H9 (cell line): ENCODE results near the gene ZNF618. TPM values are rescaled to one million over a fixed set of nuclear protein-coding genes. Genes with fewer than 3 reads are reported as not detected.

Experiments
- DNase-seq: peaks from one replicate; pipeline ENCODE4 v3.0.0-alpha.2; 2017
- H2AFZ ChIP-seq: one replicate; pipeline ENCODE4 v1.6.1; 2013; ENCODE audit warnings: mild to moderate bottlenecking, low read length, control low read depth, moderate library complexity
- H2AK5ac ChIP-seq: 2 replicates; pipeline ENCODE4 v1.6.1; 2013; ENCODE audit warnings: low read length, control low read depth, mixed read lengths; ENCODE audit not compliant: insufficient read length
- H2BK120ac ChIP-seq: one replicate; pipeline ENCODE4 v1.6.1; 2013; ENCODE audit warnings: low read depth, mild to moderate bottlenecking, low read length, control low read depth, inconsistent platforms; ENCODE audit not compliant: poor library complexity, severe bottlenecking
- H2BK12ac ChIP-seq: 2 replicates; pipeline ENCODE4 v1.6.1; 2013; ENCODE audit warnings: low read length, control low read depth, mixed read lengths, low read depth; ENCODE audit not compliant: insufficient read length
- H2BK15ac ChIP-seq: 2 replicates; pipeline ENCODE4 v1.6.1; 2013; ENCODE audit warnings: low read depth, low read length, control low read depth
- H2BK20ac ChIP-seq: one replicate; pipeline ENCODE4 v1.6.1; 2013; ENCODE audit warnings: low read depth, mild to moderate bottlenecking, low read length, control low read depth, inconsistent platforms; ENCODE audit not compliant: poor library complexity, severe bottlenecking
- H2BK5ac ChIP-seq: 2 replicates; pipeline ENCODE4 v1.6.1; 2013; ENCODE audit warnings: low read length, control low read depth, mixed read lengths; ENCODE audit not compliant: insufficient read length
- H3K14ac ChIP-seq: 2 replicates; pipeline ENCODE4 v1.6.1; 2013; ENCODE audit warnings: low read length, control low read depth; ENCODE audit not compliant: insufficient read depth
- H3K18ac ChIP-seq: 2 replicates; pipeline ENCODE4 v1.6.1; 2013; ENCODE audit warnings: low read depth, mild to moderate bottlenecking, mixed read lengths, low read length, control low read depth; ENCODE audit not compliant: insufficient read length
- H3K23ac ChIP-seq: 2 replicates; pipeline ENCODE4 v1.6.1; 2013; ENCODE audit warnings: low read length, control low read depth, mixed read lengths, low read depth; ENCODE audit not compliant: insufficient read length
- H3K23me2 ChIP-seq: 2 replicates; pipeline ENCODE4 v1.6.1; 2013; ENCODE audit warnings: low read depth, mild to moderate bottlenecking, mixed read lengths, low read length, control low read depth; ENCODE audit not compliant: insufficient read length, poor library complexity, severe bottlenecking
- H3K27ac ChIP-seq: 2 replicates; pipeline ENCODE4 v1.5.1; 2013; ENCODE audit warnings: low read length, control low read depth, mixed read lengths, low read depth; ENCODE audit not compliant: insufficient read length
- H3K27me3 ChIP-seq: 2 replicates; pipeline ENCODE4 v1.6.1; 2013; ENCODE audit warnings: low read length, control low read depth, inconsistent platforms; ENCODE audit not compliant: insufficient read depth
- H3K4ac ChIP-seq: 2 replicates; pipeline ENCODE4 v1.6.1; 2013; ENCODE audit warnings: low read depth, mild to moderate bottlenecking, control low read depth, inconsistent platforms, low read length, moderate library complexity
- H3K4me1 ChIP-seq: 2 replicates; pipeline ENCODE4 v1.6.1; 2013; ENCODE audit warnings: low read length, control low read depth, inconsistent platforms; ENCODE audit not compliant: insufficient read depth
- H3K4me2 ChIP-seq: 2 replicates; pipeline ENCODE4 v1.6.1; 2013; ENCODE audit warnings: low read length, control low read depth, mixed read lengths; ENCODE audit not compliant: insufficient read length, insufficient read depth
- H3K56ac ChIP-seq: 2 replicates; pipeline ENCODE4 v1.6.1; 2013; ENCODE audit warnings: low read depth, mild to moderate bottlenecking, mixed read lengths, low read length, control low read depth; ENCODE audit not compliant: insufficient read length
- H3K79me1 ChIP-seq: 2 replicates; pipeline ENCODE4 v1.6.1; 2013; ENCODE audit warnings: low read depth, mild to moderate bottlenecking, moderate library complexity, low read length, control low read depth, inconsistent platforms; ENCODE audit not compliant: insufficient read depth, poor library complexity, severe bottlenecking
- H3K79me2 ChIP-seq: 2 replicates; pipeline ENCODE4 v1.6.1; 2013; ENCODE audit warnings: low read length, control low read depth, inconsistent platforms; ENCODE audit not compliant: insufficient read depth
- H3K9ac ChIP-seq: 2 replicates; pipeline ENCODE4 v1.6.1; 2013; ENCODE audit warnings: low read length, control low read depth, mixed read lengths; ENCODE audit not compliant: insufficient read length; ENCODE audit errors: extremely low read depth
- H3K9me3 ChIP-seq: one replicate; pipeline ENCODE4 v1.6.1; 2013; ENCODE audit warnings: low read depth, low read length, inconsistent platforms; ENCODE audit not compliant: control insufficient read depth
- H3T11ph ChIP-seq: one replicate; pipeline ENCODE4 v1.6.1; 2013; ENCODE audit warnings: mild to moderate bottlenecking, low read length, control low read depth, inconsistent platforms
- H4K20me1 ChIP-seq: one replicate; pipeline ENCODE4 v1.6.1; 2013; ENCODE audit not compliant: control insufficient read depth, insufficient read length, insufficient read depth
- H4K5ac ChIP-seq: 2 replicates; pipeline ENCODE4 v1.6.1; 2013; ENCODE audit warnings: low read depth, mild to moderate bottlenecking, mixed read lengths, low read length, control low read depth; ENCODE audit not compliant: insufficient read length
- H4K8ac ChIP-seq: replicated peaks from 2 replicates; pipeline ENCODE4 v1.6.1; 2013; ENCODE audit warnings: low read length, control low read depth, mixed read lengths, low read depth; ENCODE audit not compliant: insufficient read length
- H4K91ac ChIP-seq: 2 replicates; pipeline ENCODE4 v1.6.1; 2013; ENCODE audit warnings: low read depth, mild to moderate bottlenecking, moderate library complexity, mixed read lengths, low read length, control low read depth; ENCODE audit not compliant: insufficient read length
- H3K27ac Mint-ChIP-seq, 3 experiments: 2 replicates in 2 of 3; 3 replicates in 1 of 3; pipeline ENCODE4 v1.8.0; 2020 to 2021; ENCODE audit warnings: mixed read lengths in 3 of 3, mild to moderate bottlenecking in 1 of 3, moderate library complexity in 1 of 3
- H3K27me3 Mint-ChIP-seq: 2 replicates; pipeline ENCODE4 v1.8.0; 2021; ENCODE audit warnings: low read depth, mild to moderate bottlenecking, moderate library complexity, mixed read lengths
- H3K36me3 Mint-ChIP-seq, 3 experiments: 2 replicates in 2 of 3; 3 replicates in 1 of 3; pipeline ENCODE4 v1.8.0; 2020 to 2021; ENCODE audit warnings: low read depth in 3 of 3, mixed read lengths in 3 of 3; ENCODE audit not compliant: insufficient read depth in 1 of 3
- H3K4me1 Mint-ChIP-seq, 2 experiments: 2 replicates each; pipeline ENCODE4 v1.8.0; 2020; ENCODE audit warnings: mixed read lengths in 2 of 2
- H3K4me3 Mint-ChIP-seq, 2 experiments: 2 replicates in 1 of 2; 3 replicates in 1 of 2; pipeline ENCODE4 v1.8.0; 2020 to 2021; ENCODE audit warnings: mild to moderate bottlenecking in 2 of 2, mixed read lengths in 2 of 2, moderate library complexity in 1 of 2
- H3K9me3 Mint-ChIP-seq, 2 experiments: 2 replicates in 1 of 2; 3 replicates in 1 of 2; pipeline ENCODE4 v1.8.0; 2020; ENCODE audit warnings: mild to moderate bottlenecking in 2 of 2, mixed read lengths in 2 of 2, moderate library complexity in 1 of 2
- WGBS: extraction: QIAGEN DNeasy Blood & Tissue Kit; methylation state at CpG from one replicate; pipeline ENCODE4 v1.1.7; 2013; ENCODE audit warnings: missing lambda C conversion rate, low lambda C conversion rate, mixed read lengths; ENCODE audit not compliant: insufficient read length; ENCODE audit errors: extremely low coverage; 5-methylcytosine and 5-hydroxymethylcytosine counted together
- total RNA-seq: library from RNA; stranded (reverse); gene quantifications from 2 replicates; pipeline ENCODE4 v1.2.1, GENCODE V29; 2021
- TF ChIP-seq, protein P1 (sequence below): fragments of 200-600 bp; sonication (generic); conservative IDR thresholded peaks from 3 replicates; pipeline ENCODE4 v1.8.0; 2021; ENCODE audit warnings: antibody characterized with exemption, mild to moderate bottlenecking

ZNF618 gene
- total RNA-seq, 1 experiment from 2014 or later: 13.6 TPM

- Histone ChIP-seq H3K79me1 (no peaks in the 10 kb centered on the region), H3K27me3 (no peaks in the 10 kb centered on the region), H3K23me2 (no peaks in the 10 kb centered on the region), H3K9ac (no peak overlapping the region), H2BK120ac (no peak overlapping the region), H2BK12ac (no peak overlapping the region), H3K56ac (no peak overlapping the region), H2AFZ (no peak overlapping the region), H3K14ac (no peak overlapping the region), H3K4ac (no peak overlapping the region), H2BK5ac (no peak overlapping the region), H3K9me3 (no peaks in the 10 kb centered on the region), H4K8ac (no peak overlapping the region), H3K18ac (no peak overlapping the region), H3K27ac (no peak overlapping the region), H3T11ph (no peak overlapping the region), H3K79me2 (no peaks in the 10 kb centered on the region), H4K20me1 (no peaks in the 10 kb centered on the region), H2AK5ac (no peak overlapping the region), H3K23ac (no peak overlapping the region), H4K91ac (no peak overlapping the region), H3K4me2 (no peak overlapping the region), H4K5ac (no peak overlapping the region), H3K4me1 (no peaks in the 10 kb centered on the region), H2BK15ac (no peak overlapping the region), H2BK20ac (no peak overlapping the region)
- Mint-ChIP-seq H3K4me1 (peaks cover 8 to 25% of the 10 kb centered on the region in 2 experiments), H3K27ac (no peak overlapping the region), H3K4me3 (no peak overlapping the region), H3K36me3 (peaks cover 14 to 27% (median 17%) of the 10 kb centered on the region in 3 experiments), H3K27me3 (no peaks in the 10 kb centered on the region), H3K9me3 (peaks cover 0 to 2% of the 10 kb centered on the region in 2 experiments; a peak in 1 of 5 replicates)
- TF ChIP-seq, protein P1, sequence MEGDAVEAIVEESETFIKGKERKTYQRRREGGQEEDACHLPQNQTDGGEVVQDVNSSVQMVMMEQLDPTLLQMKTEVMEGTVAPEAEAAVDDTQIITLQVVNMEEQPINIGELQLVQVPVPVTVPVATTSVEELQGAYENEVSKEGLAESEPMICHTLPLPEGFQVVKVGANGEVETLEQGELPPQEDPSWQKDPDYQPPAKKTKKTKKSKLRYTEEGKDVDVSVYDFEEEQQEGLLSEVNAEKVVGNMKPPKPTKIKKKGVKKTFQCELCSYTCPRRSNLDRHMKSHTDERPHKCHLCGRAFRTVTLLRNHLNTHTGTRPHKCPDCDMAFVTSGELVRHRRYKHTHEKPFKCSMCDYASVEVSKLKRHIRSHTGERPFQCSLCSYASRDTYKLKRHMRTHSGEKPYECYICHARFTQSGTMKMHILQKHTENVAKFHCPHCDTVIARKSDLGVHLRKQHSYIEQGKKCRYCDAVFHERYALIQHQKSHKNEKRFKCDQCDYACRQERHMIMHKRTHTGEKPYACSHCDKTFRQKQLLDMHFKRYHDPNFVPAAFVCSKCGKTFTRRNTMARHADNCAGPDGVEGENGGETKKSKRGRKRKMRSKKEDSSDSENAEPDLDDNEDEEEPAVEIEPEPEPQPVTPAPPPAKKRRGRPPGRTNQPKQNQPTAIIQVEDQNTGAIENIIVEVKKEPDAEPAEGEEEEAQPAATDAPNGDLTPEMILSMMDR: no peak
- no peak for DNase-seq
- no CpG with 5 or more reads among the region's 5 CpGs for WGBS
Measured at GRCh38 chr9:113967380-113967779, 91.3 kb downstream of the ZNF618 start.
